Aorta (tissue), 5 donors: ENCODE results near the gene FARP1. TPM values are rescaled to one million over a fixed set of nuclear protein-coding genes. Genes with fewer than 3 reads are reported as not detected.

ENCODE experiments used
- ATAC-seq: fragments of 200-7000 bp; cut with Tn5 transposase; one replicate; pipeline ENCODE4 v1.9.1; 2022; ENCODE audit warnings: moderate library complexity; ENCODE audit not compliant: low FRiP score
- DNase-seq, 2 donors: peaks; one replicate each; pipeline ENCODE4 v3.0.0-alpha.2; 2020
- H3K27ac ChIP-seq, 2 donors: one replicate each; pipeline ENCODE4 v1.5.1; 2013; ENCODE audit warnings: low read length in 2 of 2, mild to moderate bottlenecking in 2 of 2, moderate library complexity in 2 of 2, control low read depth in 1 of 2, inconsistent platforms in 1 of 2, low read depth in 1 of 2
- H3K27me3 ChIP-seq, 2 donors: one replicate each; pipeline ENCODE4 v1.6.1; 2013; ENCODE audit warnings: control low read depth in 1 of 2, low read length in 1 of 2, mild to moderate bottlenecking in 1 of 2, moderate library complexity in 1 of 2; ENCODE audit not compliant: insufficient read depth in 2 of 2, control insufficient read depth in 1 of 2
- H3K36me3 ChIP-seq, 2 donors: one replicate each; pipeline ENCODE4 v1.6.1; 2013; ENCODE audit warnings: control low read depth in 1 of 2, low read length in 1 of 2, mild to moderate bottlenecking in 1 of 2; ENCODE audit not compliant: insufficient read depth in 2 of 2, control insufficient read depth in 1 of 2
- H3K4me1 ChIP-seq, 2 donors: one replicate each; pipeline ENCODE4 v1.6.1; 2013; ENCODE audit warnings: low read length in 2 of 2, control low read depth in 1 of 2, mild to moderate bottlenecking in 1 of 2, moderate library complexity in 1 of 2; ENCODE audit not compliant: insufficient read depth in 2 of 2, control insufficient read depth in 1 of 2
- H3K4me3 ChIP-seq, 2 donors: one replicate each; pipeline ENCODE4 v1.5.1; 2013; ENCODE audit warnings: low read length in 2 of 2, control low read depth in 1 of 2, mild to moderate bottlenecking in 1 of 2
- H3K9me3 ChIP-seq: one replicate; pipeline ENCODE4 v1.6.1; 2013; ENCODE audit warnings: mild to moderate bottlenecking, low read length; ENCODE audit not compliant: control insufficient read depth
- WGBS, 2 donors: extraction: QIAGEN DNeasy Blood & Tissue Kit; methylation state at CpG; one replicate each; pipeline ENCODE4 v1.1.7; 2013; 5-methylcytosine and 5-hydroxymethylcytosine counted together
- intact Hi-C, 2 donors: fragments of 100-400 bp; cut with DNase I; formaldehyde crosslinking; loops; one replicate each; pipeline versions ENCODE4 v1.14.2 to v1.15.0; 2022
- polyA plus RNA-seq, 2 donors: library from polyadenylated mRNA; stranded (reverse); fragments of 200-250 nt; gene quantifications; one replicate each; pipeline ENCODE4 v1.2.3, GENCODE V29; 2013
- total RNA-seq, 2 donors: library from RNA; stranded (reverse); fragmentation: NEBNext Ultra II Directional; extraction: Animal tissue kit (Norgen Biotek cat#: 25700); gene quantifications; one replicate each; pipeline ENCODE4 v1.2.1, GENCODE V29; 2021
- donor health status: healthy with polysubstance abuse.
- donor health status: Bipolar disorder and iron deficiency.
- donor health status: DM: no; HTN: no; CAD: no.
- donor health status: DM: no; HTN: no; CAD: no.
- donor health status: DM: yes; HTN: yes; CAD: no.

Gene FARP1
- total and polyA plus RNA-seq, 4 donors: 3.3 to 41.7 (median 23.7) TPM

- ATAC-seq: no peak
- intact Hi-C loops: no loop called here
- WGBS, 2 donors: 46 to 61% methylated on average over 7 of the region's 7 CpGs
Measured at GRCh38 chr13:98405107-98405571, 262.2 kb downstream of the FARP1 start.

GRCh38 chr13:98405690-98406344 is 262.9 kb downstream of the FARP1 start:
- Histone ChIP-seq H3K27ac (no peak overlapping the region), H3K27me3 (no peaks in the 10 kb centered on the region), H3K36me3 (no peaks in the 10 kb centered on the region), H3K4me3 (no peak overlapping the region), H3K9me3 (no peaks in the 10 kb centered on the region), H3K4me1 (no peaks in the 10 kb centered on the region)
- no peak for ATAC-seq
- no peak for DNase-seq
- intact Hi-C loops: no loop called here
- WGBS, 2 donors: 78 to 79% methylated on average over 8 of the region's 8 CpGs

More at GRCh38 chr13:98405107-98405571, 262.2 kb downstream of the FARP1 start:
- no peaks in the 10 kb centered on the region for H3K4me1 ChIP-seq
- no peak overlapping the region for H3K4me3 ChIP-seq
- DNase-seq: no peak
- H3K27me3 ChIP-seq: no peaks in the 10 kb centered on the region
- no peak overlapping the region for H3K27ac ChIP-seq
- no peaks in the 10 kb centered on the region for H3K9me3 ChIP-seq
- H3K36me3 ChIP-seq: no peaks in the 10 kb centered on the region

- Histone ChIP-seq H3K27ac (no peak overlapping the region), H3K4me1 (no peaks in the 10 kb centered on the region), H3K9me3 (no peaks in the 10 kb centered on the region), H3K27me3 (no peaks in the 10 kb centered on the region), H3K4me3 (no peak overlapping the region), H3K36me3 (no peaks in the 10 kb centered on the region)
- ATAC-seq: no peak
- WGBS, 2 donors: 88 to 91% methylated on average over 9 of the region's 9 CpGs
- DNase-seq: no peak
- intact Hi-C loops: no loop called here
Measured at GRCh38 chr13:98406427-98406826, 263.5 kb downstream of the FARP1 start.

GRCh38 chr13:98406971-98407370 is 264.1 kb downstream of the FARP1 start:
- intact Hi-C loops: no loop called here
- WGBS, 2 donors: 95 to 96% methylated on average over 9 of the region's 9 CpGs

GRCh38 chr13:98407575-98407974 is 264.7 kb downstream of the FARP1 start:
- DNase-seq: no peak
- Histone ChIP-seq H3K27ac (no peak overlapping the region), H3K36me3 (no peaks in the 10 kb centered on the region), H3K4me1 (no peaks in the 10 kb centered on the region), H3K9me3 (no peaks in the 10 kb centered on the region), H3K4me3 (no peak overlapping the region), H3K27me3 (no peaks in the 10 kb centered on the region)
- intact Hi-C loops: no loop called here
- 90 to 92% methylated on average over 4 of the region's 4 CpGs for WGBS, 2 donors
- no peak for ATAC-seq

More at GRCh38 chr13:98406971-98407370, 264.1 kb downstream of the FARP1 start:
- no peaks in the 10 kb centered on the region for H3K36me3 ChIP-seq
- H3K4me3 ChIP-seq: no peak overlapping the region
- no peaks in the 10 kb centered on the region for H3K4me1 ChIP-seq
- H3K9me3 ChIP-seq: no peaks in the 10 kb centered on the region
- DNase-seq (no peak), ATAC-seq (no peak)
- no peaks in the 10 kb centered on the region for H3K27me3 ChIP-seq
- H3K27ac ChIP-seq: no peak overlapping the region

- Histone ChIP-seq H3K4me1 (no peaks in the 10 kb centered on the region), H3K27ac (no peak overlapping the region), H3K27me3 (no peaks in the 10 kb centered on the region), H3K9me3 (no peaks in the 10 kb centered on the region), H3K36me3 (no peaks in the 10 kb centered on the region), H3K4me3 (no peak overlapping the region)
- no peak for ATAC-seq
- intact Hi-C loops: no loop called here
- 96 to 97% methylated on average over 13 of the region's 13 CpGs for WGBS, 2 donors
- DNase-seq: no peak
Measured at GRCh38 chr13:98409281-98409680, 266.4 kb downstream of the FARP1 start.

- H3K27ac ChIP-seq: no peak overlapping the region
- no peaks in the 10 kb centered on the region for H3K36me3 ChIP-seq
Measured at GRCh38 chr13:98410612-98411011, 267.7 kb downstream of the FARP1 start.

GRCh38 chr13:98411013-98411412 is 268.1 kb downstream of the FARP1 start:
- Histone ChIP-seq H3K27ac (no peak overlapping the region), H3K4me1 (no peaks in the 10 kb centered on the region), H3K9me3 (no peaks in the 10 kb centered on the region), H3K36me3 (no peaks in the 10 kb centered on the region), H3K4me3 (no peak overlapping the region), H3K27me3 (no peaks in the 10 kb centered on the region)
- intact Hi-C loops: loop anchor here in 1 of 2 donors (10.0 kb wide), 1 partner anchor 366 kb away; no protein-coding TSS in a partner anchor
- DNase-seq (no peak), ATAC-seq (no peak)
- WGBS, 2 donors: 60 to 86% methylated on average over 5 of the region's 5 CpGs

More at GRCh38 chr13:98410612-98411011, 267.7 kb downstream of the FARP1 start:
- no peak overlapping the region for H3K4me3 ChIP-seq
- no peaks in the 10 kb centered on the region for H3K4me1 ChIP-seq
- H3K9me3 ChIP-seq: no peaks in the 10 kb centered on the region
- WGBS, 2 donors: 69 to 75% methylated on average over 11 of the region's 11 CpGs
- ATAC-seq (no peak), DNase-seq (no peak)
- no peaks in the 10 kb centered on the region for H3K27me3 ChIP-seq
- intact Hi-C loops: loop anchor here in 1 of 2 donors (10.0 kb wide), 1 partner anchor 366 kb away; no protein-coding TSS in a partner anchor
